Caco-2 (cell line): ENCODE measurements around the gene SCAPER. TPM values are rescaled to one million over a fixed set of nuclear protein-coding genes. Genes with fewer than 3 reads are reported as not detected.
A peak's percentile ranks its signal among the peaks of the same experiment; 100 is the strongest.

Experiments used
- BruUV-seq: library from RNA; stranded (reverse); fragments of 400-500 nt; replicated peaks from 2 replicates; lab custom pipeline; 2021; lab: Mats Ljungman, UMichigan
- CTCF ChIA-PET: fragments of 300-600 bp; sonication (Branson Sonifier 250); formaldehyde crosslinking; loops from one replicate; lab custom pipeline; 2022; ENCODE audit warnings: antibody characterized with exemption; lab: Charles Lee
- POLR2A ChIA-PET: fragments of 300-600 bp; sonication (Branson Sonifier 250); formaldehyde crosslinking; loops from one replicate; lab custom pipeline; 2022; ENCODE audit warnings: antibody characterized with exemption; lab: Charles Lee
- DNase-seq, 2 experiments: peaks; one replicate each; pipeline versions ENCODE4 v3.0.0 to v3.0.0-alpha.2; 2020 to 2022
- H3K27me3 ChIP-seq: replicated peaks from 2 replicates; pipeline ENCODE4 v1.6.0; 2011; ENCODE audit warnings: low read length; ENCODE audit not compliant: control insufficient read depth, insufficient read depth
- H3K36me3 ChIP-seq: 2 replicates; pipeline ENCODE4 v1.5.1; 2011; ENCODE audit warnings: low read length; ENCODE audit not compliant: control insufficient read depth, insufficient read depth
- H3K4me1 ChIP-seq: fragments of 250-450 bp; sonication (Bioruptor Pico); 2 replicates; pipeline ENCODE4 v1.5.1; 2020; ENCODE audit warnings: mild to moderate bottlenecking
- H3K4me3 ChIP-seq: 2 replicates; pipeline ENCODE4 v1.5.1; 2011; ENCODE audit warnings: low read depth, mild to moderate bottlenecking, control low read depth, low read length
- H3K9me3 ChIP-seq: fragments of 250-450 bp; sonication (Bioruptor Pico); 2 replicates; pipeline ENCODE4 v1.5.1; 2020; ENCODE audit warnings: mild to moderate bottlenecking, moderate library complexity
- H3K27ac Mint-ChIP-seq: one replicate; pipeline ENCODE4 v1.8.0; 2022; ENCODE audit warnings: mixed read lengths; ENCODE audit not compliant: unreplicated experiment
- H3K27me3 Mint-ChIP-seq: one replicate; pipeline ENCODE4 v1.8.0; 2022; ENCODE audit warnings: mixed read lengths; ENCODE audit not compliant: insufficient read depth, unreplicated experiment
- H3K36me3 Mint-ChIP-seq: one replicate; pipeline ENCODE4 v1.8.0; 2022; ENCODE audit warnings: mild to moderate bottlenecking, mixed read lengths; ENCODE audit not compliant: insufficient read depth, unreplicated experiment
- H3K4me1 Mint-ChIP-seq: one replicate; pipeline ENCODE4 v1.8.0; 2022; ENCODE audit warnings: low read depth, mixed read lengths; ENCODE audit not compliant: unreplicated experiment
- H3K4me3 Mint-ChIP-seq: one replicate; pipeline ENCODE4 v1.8.0; 2022; ENCODE audit warnings: mild to moderate bottlenecking, moderate library complexity, mixed read lengths; ENCODE audit not compliant: unreplicated experiment
- H3K9me3 Mint-ChIP-seq: one replicate; pipeline ENCODE4 v1.8.0; 2022; ENCODE audit warnings: mixed read lengths; ENCODE audit not compliant: unreplicated experiment
- intact Hi-C: fragments of 100-400 bp; cut with micrococcal nuclease; formaldehyde crosslinking; loops from one replicate; pipeline ENCODE4 v1.10.0; 2022; ENCODE audit not compliant: unreplicated experiment
- total RNA-seq: library from RNA; stranded (reverse); gene quantifications from 2 replicates; pipeline ENCODE4 v1.2.3, GENCODE V29; 2022
- TF ChIP-seq, protein P1 (sequence below), 2 experiments: fragments of 200-600 bp in 1 of 2; IDR thresholded peaks; 1 replicate in 1 of 2; 2 replicates in 1 of 2; pipeline versions ENCODE4 v1.5.1 to v1.8.0; 2011 to 2022; ENCODE audit warnings: antibody characterized with exemption in 1 of 2, control low read depth in 1 of 2, inconsistent platforms in 1 of 2, low read depth in 1 of 2, low read length in 1 of 2, mild to moderate bottlenecking in 1 of 2, moderate library complexity in 1 of 2; ENCODE audit not compliant: insufficient read depth in 1 of 2, severe bottlenecking in 1 of 2, unreplicated experiment in 1 of 2

Gene SCAPER
- total RNA-seq, 1 experiment from 2014 or later, result 24.6 TPM

DNA sequence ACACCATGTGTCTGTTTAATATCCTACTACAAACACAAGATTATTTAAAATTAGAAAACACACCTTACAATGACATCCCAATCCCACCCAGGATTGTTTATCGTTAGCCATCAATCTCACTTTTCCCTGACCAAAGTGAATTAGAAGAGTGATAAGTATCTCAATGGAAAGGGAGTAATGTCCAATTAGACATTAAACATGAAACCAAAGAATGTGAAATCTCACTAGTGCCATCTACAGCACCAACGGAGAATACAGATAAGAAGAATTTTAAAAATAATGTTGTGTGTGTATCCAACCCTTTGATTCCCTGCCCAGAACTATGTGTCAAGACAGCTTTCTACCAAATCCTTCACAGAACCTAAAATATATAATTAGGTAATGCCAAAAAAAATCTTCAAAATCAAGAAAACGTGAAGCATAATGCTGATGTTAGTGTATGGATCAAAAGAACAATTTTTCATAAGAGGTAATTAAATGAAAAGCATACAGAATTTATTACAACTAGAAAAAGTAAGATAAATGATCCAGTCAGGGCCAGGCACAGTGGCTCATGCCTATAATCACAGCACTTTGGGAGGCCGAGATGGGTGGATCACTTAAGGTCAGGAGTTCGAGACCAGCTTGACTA lies 64.2 kb downstream of the SCAPER start:
- Mint-ChIP-seq H3K36me3 (peaks cover 9% of the 10 kb centered on the region), H3K4me1 (peaks cover 4% of the 10 kb centered on the region), H3K9me3 (no peaks in the 10 kb centered on the region), H3K4me3 (no peak overlapping the region), H3K27me3 (no peaks in the 10 kb centered on the region), H3K27ac (no peak overlapping the region)
- no peaks in the 10 kb centered on the region for H3K36me3 ChIP-seq
- no peak overlapping the region for H3K4me3 ChIP-seq
- no peaks in the 10 kb centered on the region for H3K4me1 ChIP-seq
- H3K27me3 ChIP-seq, result no peaks in the 10 kb centered on the region
- intact Hi-C loops, result no loop called here
- DNase-seq, result peak in 1 of 2 experiments; percentile 11
- TF ChIP-seq, protein P1, sequence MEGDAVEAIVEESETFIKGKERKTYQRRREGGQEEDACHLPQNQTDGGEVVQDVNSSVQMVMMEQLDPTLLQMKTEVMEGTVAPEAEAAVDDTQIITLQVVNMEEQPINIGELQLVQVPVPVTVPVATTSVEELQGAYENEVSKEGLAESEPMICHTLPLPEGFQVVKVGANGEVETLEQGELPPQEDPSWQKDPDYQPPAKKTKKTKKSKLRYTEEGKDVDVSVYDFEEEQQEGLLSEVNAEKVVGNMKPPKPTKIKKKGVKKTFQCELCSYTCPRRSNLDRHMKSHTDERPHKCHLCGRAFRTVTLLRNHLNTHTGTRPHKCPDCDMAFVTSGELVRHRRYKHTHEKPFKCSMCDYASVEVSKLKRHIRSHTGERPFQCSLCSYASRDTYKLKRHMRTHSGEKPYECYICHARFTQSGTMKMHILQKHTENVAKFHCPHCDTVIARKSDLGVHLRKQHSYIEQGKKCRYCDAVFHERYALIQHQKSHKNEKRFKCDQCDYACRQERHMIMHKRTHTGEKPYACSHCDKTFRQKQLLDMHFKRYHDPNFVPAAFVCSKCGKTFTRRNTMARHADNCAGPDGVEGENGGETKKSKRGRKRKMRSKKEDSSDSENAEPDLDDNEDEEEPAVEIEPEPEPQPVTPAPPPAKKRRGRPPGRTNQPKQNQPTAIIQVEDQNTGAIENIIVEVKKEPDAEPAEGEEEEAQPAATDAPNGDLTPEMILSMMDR (IDR thresholded peaks at IDR 0.05; ENCODE audit: insufficient read depth in 1 of 2, low read depth in 1 of 2, low read length in 1 of 2, severe bottlenecking in 1 of 2, unreplicated experiment in 1 of 2), result peak; percentile 48 to 52
- POLR2A ChIA-PET, result no interaction called here
- CTCF ChIA-PET, result interaction anchor here (0.6 kb wide), 1 partner anchor 10 kb away, joined by 10 read pairs; no protein-coding TSS in a partner anchor
- no TSS peak for BruUV-seq
- H3K9me3 ChIP-seq, result no peaks in the 10 kb centered on the region

DNA sequence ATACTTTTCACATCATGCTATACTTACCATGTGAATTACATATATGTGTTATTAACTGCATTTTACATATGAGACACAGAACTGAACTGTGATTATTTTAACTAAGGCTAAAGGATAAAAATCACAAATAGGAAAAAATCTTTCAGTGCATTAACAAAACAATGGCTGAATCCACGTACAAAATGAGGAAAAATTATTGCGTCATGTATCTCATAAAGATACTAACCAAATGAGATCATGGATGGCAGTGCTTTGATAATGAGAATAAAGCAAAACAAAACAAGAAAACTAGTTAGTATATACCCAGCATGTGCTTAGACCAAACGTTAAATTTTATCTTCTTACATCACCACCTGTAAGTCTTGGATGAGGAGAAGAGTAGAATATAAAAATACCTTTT lies 66.0 kb downstream of the SCAPER start:
- BruUV-seq, result no TSS peak
- intact Hi-C loops, result no loop called here
- Histone ChIP-seq H3K4me3 (no peak overlapping the region), H3K27me3 (no peaks in the 10 kb centered on the region), H3K9me3 (no peaks in the 10 kb centered on the region), H3K36me3 (no peaks in the 10 kb centered on the region), H3K4me1 (no peaks in the 10 kb centered on the region)
- CTCF ChIA-PET, result no interaction called here
- H3K9me3 Mint-ChIP-seq, result no peaks in the 10 kb centered on the region
- POLR2A ChIA-PET, result no interaction called here
- DNase-seq, result no peak
- TF ChIP-seq, protein P1 (IDR thresholded peaks at IDR 0.05; ENCODE audit: insufficient read depth in 1 of 2, low read depth in 1 of 2, low read length in 1 of 2, severe bottlenecking in 1 of 2, unreplicated experiment in 1 of 2), result no peak
- H3K27ac Mint-ChIP-seq, result no peak overlapping the region
- no peaks in the 10 kb centered on the region for H3K27me3 Mint-ChIP-seq
- peaks cover 9% of the 10 kb centered on the region for H3K36me3 Mint-ChIP-seq
- H3K4me3 Mint-ChIP-seq, result no peak overlapping the region
- H3K4me1 Mint-ChIP-seq, result peaks cover 4% of the 10 kb centered on the region

DNA sequence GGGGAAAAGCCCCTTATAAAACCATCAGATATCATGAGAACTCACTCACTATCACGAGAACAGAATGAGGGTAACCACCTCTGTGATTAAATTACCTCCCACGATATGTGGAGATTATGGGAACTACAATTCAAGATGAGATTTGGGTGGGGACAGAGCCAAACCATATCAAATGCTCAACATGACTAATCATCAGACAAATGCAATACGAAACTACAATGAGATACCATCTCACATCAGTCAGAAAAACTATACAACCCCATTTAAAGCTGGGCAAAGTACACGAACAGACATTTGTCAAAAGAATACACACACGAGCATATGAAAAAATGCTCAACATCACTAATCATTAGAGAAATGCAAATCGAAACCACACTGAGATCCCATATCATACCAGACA lies 67.7 kb downstream of the SCAPER start:
- Histone ChIP-seq H3K4me1 (no peaks in the 10 kb centered on the region), H3K36me3 (no peaks in the 10 kb centered on the region), H3K9me3 (no peaks in the 10 kb centered on the region), H3K27me3 (no peaks in the 10 kb centered on the region), H3K4me3 (no peak overlapping the region)
- intact Hi-C loops, result no loop called here
- no peak overlapping the region for H3K4me3 Mint-ChIP-seq
- CTCF ChIA-PET, result no interaction called here
- H3K9me3 Mint-ChIP-seq, result no peaks in the 10 kb centered on the region
- no peaks in the 10 kb centered on the region for H3K27me3 Mint-ChIP-seq
- POLR2A ChIA-PET, result no interaction called here
- DNase-seq, result no peak
- no TSS peak for BruUV-seq
- H3K27ac Mint-ChIP-seq, result no peak overlapping the region
- peaks cover 4% of the 10 kb centered on the region for H3K4me1 Mint-ChIP-seq
- TF ChIP-seq, protein P1 (IDR thresholded peaks at IDR 0.05; ENCODE audit: insufficient read depth in 1 of 2, low read depth in 1 of 2, low read length in 1 of 2, severe bottlenecking in 1 of 2, unreplicated experiment in 1 of 2), result no peak
- H3K36me3 Mint-ChIP-seq, result peaks cover 9% of the 10 kb centered on the region
